ENCODE measurements around the gene HINFP. TPM values are rescaled to one million over a fixed set of nuclear protein-coding genes. Genes with fewer than 3 reads are reported as not detected.

Gene HINFP
- total RNA-seq, 4 donors from 2014 or later = 21.9 to 36.1 (median 27.0) TPM

GRCh38 chr11:119147604-119148333, 26.4 kb downstream of the HINFP start:
- 61 to 72% methylated on average over 6 of the region's 6 CpGs for WGBS, 2 donors
- H3K27me3 ChIP-seq = peaks cover 0 to 33% of the 10 kb centered on the region in 2 donors
- TF ChIP-seq POLR2A (IDR thresholded peaks at IDR 0.05) = no peak
- no peak for TF ChIP-seq EP300 (IDR thresholded peaks at IDR 0.05)
- no peak for TF ChIP-seq CTCF (IDR thresholded peaks at IDR 0.05)

GRCh38 chr11:119148720-119149017, 27.3 kb downstream of the HINFP start:
- DNase-seq (ENCODE audit: low spot score in 2 of 2) = no peak
- H3K27me3 ChIP-seq = peaks cover 0 to 33% of the 10 kb centered on the region in 2 donors
- H3K9me3 ChIP-seq = no peaks in the 10 kb centered on the region
- 2 to 3% methylated on average over 16 of the region's 16 CpGs for WGBS, 2 donors
- H3K4me3 ChIP-seq = peak overlapping the region; percentile 35 to 63 (median 55)
- peaks cover 0 to 30% (median 7%) of the 10 kb centered on the region in 4 donors for H3K4me1 ChIP-seq
- no peaks in the 10 kb centered on the region for H3K36me3 ChIP-seq
- H3K27ac ChIP-seq = peak overlapping the region in 1 of 4 donors; percentile 13
- TF ChIP-seq CTCF (IDR thresholded peaks at IDR 0.05) = no peak
- no peak for TF ChIP-seq POLR2A (IDR thresholded peaks at IDR 0.05)

More at GRCh38 chr11:119147604-119148333, 26.4 kb downstream of the HINFP start:
- no peak overlapping the region for H3K4me3 ChIP-seq
- no peaks in the 10 kb centered on the region for H3K36me3 ChIP-seq
- H3K4me1 ChIP-seq = peaks cover 0 to 30% (median 7%) of the 10 kb centered on the region in 4 donors
- no peak for DNase-seq (ENCODE audit: low spot score in 2 of 2)
- no peaks in the 10 kb centered on the region for H3K9me3 ChIP-seq
- H3K27ac ChIP-seq = no peak overlapping the region

GRCh38 chr11:119149018-119149785, 27.8 kb downstream of the HINFP start, which contains the start of gene ABCG4:
Gene ABCG4, plus strand, starts transcription at chr11:119149052. Its CDS starts 914 bp downstream, at chr11:119149966.
- H3K27ac ChIP-seq = peak within 1 kb of the TSS in 1 of 4 donors; percentile 13
- DNase-seq (ENCODE audit: low spot score in 2 of 2) = no peak
- no peak for TF ChIP-seq CTCF (IDR thresholded peaks at IDR 0.05)
- no peak for TF ChIP-seq EP300 (IDR thresholded peaks at IDR 0.05)
- no peak for TF ChIP-seq POLR2A (IDR thresholded peaks at IDR 0.05)

GRCh38 chr11:119149786-119150275, 28.5 kb downstream of the HINFP start:
- 29 to 38% methylated on average over 24 to 32 of the region's 33 CpGs for WGBS, 2 donors

More at GRCh38 chr11:119149018-119149785, 27.8 kb downstream of the HINFP start, which contains the start of gene ABCG4:
- WGBS, 2 donors = 0 to 1% methylated on average over 9 to 26 of the region's 73 CpGs
- Histone ChIP-seq H3K4me1 (peaks cover 0 to 30% (median 7%) of the 10 kb centered on the region in 4 donors), H3K9me3 (no peaks in the 10 kb centered on the region), H3K4me3 (peak within 1 kb of the TSS; percentile 35 to 63 (median 55)), H3K27me3 (peaks cover 0 to 33% of the 10 kb centered on the region in 2 donors), H3K36me3 (no peaks in the 10 kb centered on the region)

More at GRCh38 chr11:119149786-119150275, 28.5 kb downstream of the HINFP start:
- no peak overlapping the region for H3K27ac ChIP-seq
- no peaks in the 10 kb centered on the region for H3K36me3 ChIP-seq
- peaks cover 0 to 27% (median 7%) of the 10 kb centered on the region in 4 donors for H3K4me1 ChIP-seq
- TF ChIP-seq EP300 (IDR thresholded peaks at IDR 0.05) (no peak), CTCF (IDR thresholded peaks at IDR 0.05) (no peak), POLR2A (IDR thresholded peaks at IDR 0.05) (no peak)
- peaks cover 0 to 33% of the 10 kb centered on the region in 2 donors for H3K27me3 ChIP-seq
- no peaks in the 10 kb centered on the region for H3K9me3 ChIP-seq
- DNase-seq (ENCODE audit: low spot score in 2 of 2) = no peak
- H3K4me3 ChIP-seq = peak overlapping the region; percentile 35 to 63 (median 55)

All from tibial nerve (tissue), 4 donors.